ENCODE results near the gene ATP8A2. TPM values are rescaled to one million over a fixed set of nuclear protein-coding genes. Genes with fewer than 3 reads are reported as not detected.
"Not testable (repeated sequence)": the region's sequence is repeated elsewhere in the genome, so short reads cannot be mapped to it uniquely, and the experiment has no call there.

Gene ATP8A2
- total RNA-seq, 2 experiments from 2014 or later: 0.22 to 0.42 TPM

- CTCF ChIA-PET: no interaction called here
- POLR2A ChIA-PET: no interaction called here
- Mint-ChIP-seq H3K4me1 (no peaks in the 10 kb centered on the region), H3K27ac (no peak overlapping the region), H3K9me3 (no peaks in the 10 kb centered on the region), H3K4me3 (no peak overlapping the region), H3K27me3 (peaks cover 2% of the 10 kb centered on the region), H3K36me3 (ENCODE audit: low read depth) (no peaks in the 10 kb centered on the region)
- DNase-seq: no peak
Measured at GRCh38 chr13:25934127-25934526, 562.4 kb downstream of the ATP8A2 start.

GRCh38 chr13:25939961-25940687, 568.4 kb downstream of the ATP8A2 start:
- Mint-ChIP-seq H3K36me3 (ENCODE audit: low read depth) (no peaks in the 10 kb centered on the region), H3K4me1 (peaks cover 5% of the 10 kb centered on the region), H3K9me3 (no peaks in the 10 kb centered on the region), H3K27me3 (peaks cover 5% of the 10 kb centered on the region), H3K4me3 (no peak overlapping the region), H3K27ac (no peak overlapping the region)
- no peak for DNase-seq
- POLR2A ChIA-PET: no interaction called here
- CTCF ChIA-PET: no interaction called here

GRCh38 chr13:25943081-25943480, 571.3 kb downstream of the ATP8A2 start:
- peaks cover 6% of the 10 kb centered on the region for H3K4me1 Mint-ChIP-seq
- ChIA-PET CTCF (no interaction called here), POLR2A (no interaction called here)
- no peaks in the 10 kb centered on the region for H3K9me3 Mint-ChIP-seq
- no peak overlapping the region for H3K27ac Mint-ChIP-seq
- no peak overlapping the region for H3K4me3 Mint-ChIP-seq
- no peaks in the 10 kb centered on the region for H3K36me3 Mint-ChIP-seq (ENCODE audit: low read depth)
- H3K27me3 Mint-ChIP-seq: peaks cover 5% of the 10 kb centered on the region
- DNase-seq: no peak

- Mint-ChIP-seq H3K9me3 (no peaks in the 10 kb centered on the region), H3K27me3 (peaks cover 5% of the 10 kb centered on the region), H3K4me1 (peaks cover 6% of the 10 kb centered on the region), H3K27ac (no peak overlapping the region), H3K36me3 (ENCODE audit: low read depth) (no peaks in the 10 kb centered on the region), H3K4me3 (no peak overlapping the region)
- ChIA-PET CTCF (no interaction called here), POLR2A (no interaction called here)
- DNase-seq: no peak
Measured at GRCh38 chr13:25943658-25944057, 571.9 kb downstream of the ATP8A2 start.

- no peak overlapping the region for H3K27ac Mint-ChIP-seq
- CTCF ChIA-PET: no interaction called here
- H3K27me3 Mint-ChIP-seq: peaks cover 5% of the 10 kb centered on the region
Measured at GRCh38 chr13:25945596-25945995, 573.8 kb downstream of the ATP8A2 start.

GRCh38 chr13:25946321-25946720, 574.5 kb downstream of the ATP8A2 start:
- no peak overlapping the region for H3K4me3 Mint-ChIP-seq
- peaks cover under 1% of the 10 kb centered on the region for H3K27me3 Mint-ChIP-seq

More at GRCh38 chr13:25945596-25945995, 573.8 kb downstream of the ATP8A2 start:
- POLR2A ChIA-PET: no interaction called here
- no peaks in the 10 kb centered on the region for H3K36me3 Mint-ChIP-seq (ENCODE audit: low read depth)
- peaks cover 6% of the 10 kb centered on the region for H3K4me1 Mint-ChIP-seq
- H3K9me3 Mint-ChIP-seq: no peaks in the 10 kb centered on the region
- no peak for DNase-seq
- H3K4me3 Mint-ChIP-seq: no peak overlapping the region

GRCh38 chr13:25948910-25949309, 577.1 kb downstream of the ATP8A2 start:
- Mint-ChIP-seq H3K36me3 (ENCODE audit: low read depth) (no peaks in the 10 kb centered on the region), H3K4me1 (peaks cover 8% of the 10 kb centered on the region), H3K9me3 (no peaks in the 10 kb centered on the region), H3K4me3 (no peak overlapping the region), H3K27ac (no peak overlapping the region), H3K27me3 (no peaks in the 10 kb centered on the region)
- ChIA-PET POLR2A (no interaction called here), CTCF (no interaction called here)
- no peak for DNase-seq

More at GRCh38 chr13:25946321-25946720, 574.5 kb downstream of the ATP8A2 start:
- Mint-ChIP-seq H3K9me3 (no peaks in the 10 kb centered on the region), H3K36me3 (ENCODE audit: low read depth) (no peaks in the 10 kb centered on the region), H3K4me1 (peaks cover 6% of the 10 kb centered on the region), H3K27ac (no peak overlapping the region)
- ChIA-PET CTCF (no interaction called here), POLR2A (no interaction called here)
- DNase-seq: no peak

GRCh38 chr13:25951831-25952230, 580.1 kb downstream of the ATP8A2 start:
- Mint-ChIP-seq H3K27ac (no peak overlapping the region), H3K4me3 (no peak overlapping the region), H3K9me3 (peaks cover 4% of the 10 kb centered on the region), H3K36me3 (ENCODE audit: low read depth) (peaks cover 7% of the 10 kb centered on the region), H3K27me3 (peaks cover 3% of the 10 kb centered on the region), H3K4me1 (peaks cover 13% of the 10 kb centered on the region)
- ChIA-PET POLR2A (no interaction called here), CTCF (no interaction called here)
- DNase-seq: no peak

- H3K9me3 Mint-ChIP-seq; H3K4me3 Mint-ChIP-seq; H3K27me3 Mint-ChIP-seq; POLR2A ChIA-PET; H3K36me3 Mint-ChIP-seq (ENCODE audit: low read depth); DNase-seq: not testable (repeated sequence)
- Mint-ChIP-seq H3K27ac (peak overlapping the region; percentile 14), H3K4me1 (peaks cover 16% of the 10 kb centered on the region)
- CTCF ChIA-PET: interaction anchor here (0.7 kb wide), 1 partner anchor 145 kb away, joined by 3 read pairs; no protein-coding TSS in a partner anchor
Measured at GRCh38 chr13:25954080-25954479, 582.3 kb downstream of the ATP8A2 start.

- peaks cover 25% of the 10 kb centered on the region for H3K4me1 Mint-ChIP-seq
- H3K9me3 Mint-ChIP-seq; H3K27ac Mint-ChIP-seq; H3K4me3 Mint-ChIP-seq; POLR2A ChIA-PET; DNase-seq; H3K27me3 Mint-ChIP-seq; CTCF ChIA-PET; H3K36me3 Mint-ChIP-seq (ENCODE audit: low read depth): not testable (repeated sequence)
Measured at GRCh38 chr13:25954943-25955342, 583.2 kb downstream of the ATP8A2 start.

- H3K4me3 Mint-ChIP-seq: no peak overlapping the region
- CTCF ChIA-PET: no interaction called here
- peaks cover 7% of the 10 kb centered on the region for H3K9me3 Mint-ChIP-seq
- H3K4me1 Mint-ChIP-seq: peaks cover 26% of the 10 kb centered on the region
- H3K36me3 Mint-ChIP-seq (ENCODE audit: low read depth): peaks cover 7% of the 10 kb centered on the region
- peaks cover 3% of the 10 kb centered on the region for H3K27me3 Mint-ChIP-seq
- peak overlapping the region; percentile 43 for H3K27ac Mint-ChIP-seq
- no peak for DNase-seq
- POLR2A ChIA-PET: no interaction called here
Measured at GRCh38 chr13:25958986-25959385, 587.2 kb downstream of the ATP8A2 start.

GRCh38 chr13:25961294-25961693, 589.5 kb downstream of the ATP8A2 start:
- H3K27me3 Mint-ChIP-seq: peaks cover 2% of the 10 kb centered on the region
- ChIA-PET POLR2A (no interaction called here), CTCF (interaction anchor here (1.6 kb wide), 1 partner anchor 9 kb away, joined by 4 read pairs; no protein-coding TSS in a partner anchor)
- peaks cover 3% of the 10 kb centered on the region for H3K9me3 Mint-ChIP-seq
- DNase-seq: no peak
- H3K36me3 Mint-ChIP-seq (ENCODE audit: low read depth): peaks cover 2% of the 10 kb centered on the region
- H3K4me3 Mint-ChIP-seq: no peak overlapping the region
- H3K27ac Mint-ChIP-seq: no peak overlapping the region
- peaks cover 16% of the 10 kb centered on the region for H3K4me1 Mint-ChIP-seq

- Mint-ChIP-seq H3K27ac (no peak overlapping the region), H3K36me3 (ENCODE audit: low read depth) (no peaks in the 10 kb centered on the region), H3K4me1 (peaks cover 16% of the 10 kb centered on the region), H3K9me3 (no peaks in the 10 kb centered on the region), H3K27me3 (no peaks in the 10 kb centered on the region), H3K4me3 (no peak overlapping the region)
- CTCF ChIA-PET: no interaction called here
- POLR2A ChIA-PET: no interaction called here
- DNase-seq: no peak
Measured at GRCh38 chr13:25963674-25964073, 591.9 kb downstream of the ATP8A2 start.

- ChIA-PET POLR2A (no interaction called here), CTCF (no interaction called here)
- Mint-ChIP-seq H3K27me3 (no peaks in the 10 kb centered on the region), H3K4me1 (peaks cover 4% of the 10 kb centered on the region), H3K4me3 (no peak overlapping the region), H3K36me3 (ENCODE audit: low read depth) (no peaks in the 10 kb centered on the region), H3K27ac (no peak overlapping the region), H3K9me3 (no peaks in the 10 kb centered on the region)
- no peak for DNase-seq
Measured at GRCh38 chr13:25965596-25965995, 593.8 kb downstream of the ATP8A2 start.

Measured in activated CD4-positive, alpha-beta T cell treated with anti-CD3 and anti-CD28 coated beads, Interleukin-2, amount 10 ng/mL, durations not matched to agents 7 days and 5 days (primary cell).